OCI-LY3 (cell line): Measurements from ENCODE around the gene NAV1.
"Not testable (repeated sequence)": the region's sequence is repeated elsewhere in the genome, so short reads cannot be mapped to it uniquely, and the experiment has no call there.

Experiments used
- H2AFZ ChIP-seq: fragments of 200-600, 300-600 bp; shearing (Covaris generic); 2 replicates; pipeline ENCODE4 v1.6.0; 2014; ENCODE audit warnings: antibody characterized with exemption, low read depth, low read length
- H3K27ac ChIP-seq: fragments of 200-600, 300-600 bp; sonication (generic); 2 replicates; pipeline ENCODE4 v1.5.1; 2014; ENCODE audit warnings: mild to moderate bottlenecking, low read length, moderate library complexity, mixed read lengths
- H3K27me3 ChIP-seq: fragments of 200-600, 300-600 bp; sonication (generic); 2 replicates; pipeline ENCODE4 v1.6.1; 2014; ENCODE audit warnings: low read depth, low read length, mixed read lengths
- H3K36me3 ChIP-seq: fragments of 200-600, 300-600 bp; sonication (generic); replicated peaks from 2 replicates; pipeline ENCODE3; 2014; ENCODE audit warnings: low read depth, low read length, mixed read lengths
- H3K4me1 ChIP-seq: fragments of 300-600, 200-600 bp; sonication (generic); 2 replicates; pipeline ENCODE4 v1.6.1; 2014; ENCODE audit warnings: low read length, mixed read lengths
- H3K4me2 ChIP-seq: fragments of 200-600, 300-600 bp; sonication (generic); 2 replicates; pipeline ENCODE4 v1.6.1; 2014; ENCODE audit warnings: low read length, mixed read lengths
- H3K4me3 ChIP-seq: fragments of 300-600, 200-600 bp; sonication (generic); 2 replicates; pipeline ENCODE4 v1.5.1; 2014; ENCODE audit warnings: antibody characterized with exemption, mild to moderate bottlenecking, low read length, moderate library complexity
- H3K79me2 ChIP-seq: fragments of 300-600, 200-600 bp; shearing (Covaris generic); 2 replicates; pipeline ENCODE4 v1.6.1; 2014; ENCODE audit warnings: mild to moderate bottlenecking, low read length, mixed read lengths
- H3K9ac ChIP-seq: fragments of 300-600, 200-600 bp; shearing (Covaris generic); 2 replicates; pipeline ENCODE4 v1.6.0; 2014; ENCODE audit warnings: mild to moderate bottlenecking, low read length, moderate library complexity
- H3K9me3 ChIP-seq: fragments of 200-600, 300-600 bp; shearing (Covaris generic); 2 replicates; pipeline ENCODE4 v1.6.1; 2014; ENCODE audit warnings: low read length, mixed read lengths; ENCODE audit not compliant: insufficient read depth
- H4K20me1 ChIP-seq: fragments of 200-600, 300-600 bp; sonication (generic); 2 replicates; pipeline ENCODE4 v1.6.1; 2016; ENCODE audit warnings: low read length, mixed read lengths; ENCODE audit not compliant: insufficient read depth
- EZH2phosphoT487 ChIP-seq: fragments of 200-600 bp; shearing (Covaris generic); IDR thresholded peaks from 2 replicates; pipeline ENCODE4 v1.6.1; 2018; ENCODE audit warnings: antibody characterized with exemption, mixed run types, low read depth
- TF ChIP-seq, protein P1 (sequence below): fragments of 200-600, 300-600 bp; sonication (generic); IDR thresholded peaks from 2 replicates; pipeline ENCODE4 v1.5.1; 2014; ENCODE audit warnings: antibody characterized with exemption, low read length, low read depth

The NAV1 gene

DNA sequence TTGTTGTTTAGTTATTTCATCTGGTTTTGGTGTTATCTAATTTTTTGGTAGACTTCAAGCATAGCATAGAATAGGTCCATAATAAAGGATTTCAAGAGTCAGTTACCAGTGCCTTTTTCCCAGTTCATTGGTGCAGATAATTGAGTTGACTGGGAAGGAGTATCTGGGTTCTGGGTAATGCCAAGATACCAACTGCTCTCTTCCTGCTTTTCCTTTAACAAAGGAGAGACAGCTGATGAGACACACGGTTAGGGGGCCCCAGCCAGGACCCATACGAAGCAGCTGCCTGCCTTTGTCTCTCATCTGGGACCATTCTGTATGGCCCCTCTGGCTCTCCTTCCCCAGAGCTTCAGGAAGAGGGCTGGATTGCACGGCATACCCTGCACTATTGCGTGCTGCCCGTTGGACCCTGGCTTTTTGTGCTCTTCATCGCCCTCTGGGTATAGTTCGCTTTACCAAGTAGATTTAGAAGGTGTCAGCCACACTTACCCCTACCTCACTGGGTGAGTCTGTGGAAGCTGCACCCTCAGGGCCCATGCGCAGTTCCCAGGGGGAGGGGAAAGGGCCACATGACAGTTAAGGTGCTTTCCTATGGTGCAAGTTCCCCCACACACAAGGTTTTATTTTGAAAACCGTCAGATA is 7.0 kb downstream of the NAV1 start:
- Histone ChIP-seq H3K79me2 (no peaks in the 10 kb centered on the region), H3K9me3 (no peaks in the 10 kb centered on the region), H3K4me1 (peaks cover 19% of the 10 kb centered on the region), H3K4me2 (peak overlapping the region; percentile 34), H3K36me3 (no peaks in the 10 kb centered on the region), H3K9ac (no peak overlapping the region), H4K20me1 (no peaks in the 10 kb centered on the region), H2AFZ (peak overlapping the region; percentile 32; the same call in 1 of the 2 replicates), H3K27me3 (no peaks in the 10 kb centered on the region), H3K27ac (no peak overlapping the region), H3K4me3 (0 out of 2 replicates have a peak overlapping the region, but pooled peaks have one; percentile 10)
- TF ChIP-seq EZH2phosphoT487 = no peak
- TF ChIP-seq, protein P1, sequence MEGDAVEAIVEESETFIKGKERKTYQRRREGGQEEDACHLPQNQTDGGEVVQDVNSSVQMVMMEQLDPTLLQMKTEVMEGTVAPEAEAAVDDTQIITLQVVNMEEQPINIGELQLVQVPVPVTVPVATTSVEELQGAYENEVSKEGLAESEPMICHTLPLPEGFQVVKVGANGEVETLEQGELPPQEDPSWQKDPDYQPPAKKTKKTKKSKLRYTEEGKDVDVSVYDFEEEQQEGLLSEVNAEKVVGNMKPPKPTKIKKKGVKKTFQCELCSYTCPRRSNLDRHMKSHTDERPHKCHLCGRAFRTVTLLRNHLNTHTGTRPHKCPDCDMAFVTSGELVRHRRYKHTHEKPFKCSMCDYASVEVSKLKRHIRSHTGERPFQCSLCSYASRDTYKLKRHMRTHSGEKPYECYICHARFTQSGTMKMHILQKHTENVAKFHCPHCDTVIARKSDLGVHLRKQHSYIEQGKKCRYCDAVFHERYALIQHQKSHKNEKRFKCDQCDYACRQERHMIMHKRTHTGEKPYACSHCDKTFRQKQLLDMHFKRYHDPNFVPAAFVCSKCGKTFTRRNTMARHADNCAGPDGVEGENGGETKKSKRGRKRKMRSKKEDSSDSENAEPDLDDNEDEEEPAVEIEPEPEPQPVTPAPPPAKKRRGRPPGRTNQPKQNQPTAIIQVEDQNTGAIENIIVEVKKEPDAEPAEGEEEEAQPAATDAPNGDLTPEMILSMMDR = peak; percentile 33

DNA sequence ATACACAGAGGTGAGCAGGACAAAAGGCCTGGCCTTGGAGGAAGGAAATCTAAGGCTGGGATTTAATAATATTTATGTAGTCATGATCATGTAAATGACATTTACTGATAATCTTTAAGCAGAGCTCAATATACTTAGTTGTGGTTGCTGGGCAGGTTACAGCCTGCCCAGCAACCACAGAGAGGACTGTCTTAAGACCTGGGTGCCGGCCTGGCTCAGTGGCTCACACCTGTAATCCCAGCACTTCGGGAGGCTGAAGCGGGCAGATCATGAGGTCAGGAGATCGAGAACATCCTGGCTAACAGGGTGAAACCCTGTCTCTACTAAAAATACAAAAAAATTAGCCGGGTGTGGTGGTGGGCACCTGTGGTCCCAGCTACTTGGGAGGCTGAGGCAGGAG is 10.6 kb downstream of the NAV1 start:
- H3K4me1 ChIP-seq, H3K4me2 ChIP-seq, H3K36me3 ChIP-seq, H4K20me1 ChIP-seq, H3K9ac ChIP-seq, H2AFZ ChIP-seq, H3K79me2 ChIP-seq, H3K9me3 ChIP-seq, H3K27ac ChIP-seq, H3K27me3 ChIP-seq, H3K4me3 ChIP-seq: not testable (repeated sequence)

DNA sequence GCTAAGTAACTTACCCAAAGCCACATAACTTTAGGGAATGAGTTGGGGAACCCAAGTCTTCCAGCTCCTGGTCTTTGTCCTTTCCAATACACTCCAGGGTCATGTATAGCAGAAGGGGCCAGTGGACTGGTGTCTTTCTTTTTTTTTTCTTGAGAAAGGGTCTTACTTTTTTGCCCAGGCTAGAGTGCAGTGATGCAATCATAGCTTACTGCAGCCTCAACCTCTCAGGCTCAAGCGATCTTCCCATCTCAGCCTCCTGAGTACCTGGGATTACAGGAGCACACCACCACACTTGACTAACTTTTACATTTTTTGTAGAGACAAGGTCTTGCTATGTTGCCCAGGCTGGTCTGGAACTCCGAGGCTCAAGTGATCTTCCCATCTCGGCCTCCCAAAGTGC is 12.2 kb downstream of the NAV1 start:
- no peak overlapping the region for H2AFZ ChIP-seq
- H3K9me3 ChIP-seq = no peaks in the 10 kb centered on the region
- 0 out of 2 replicates have a peak, but pooled peaks cover 3% of the 10 kb centered on the region for H3K27me3 ChIP-seq
- no peaks in the 10 kb centered on the region for H3K36me3 ChIP-seq
- TF ChIP-seq EZH2phosphoT487 = no peak
- TF ChIP-seq, protein P1 = no peak
- peaks cover 4% of the 10 kb centered on the region; the same call in 1 of the 2 replicates for H3K4me1 ChIP-seq
- H3K4me3 ChIP-seq = no peak overlapping the region
- no peaks in the 10 kb centered on the region for H4K20me1 ChIP-seq
- no peak overlapping the region for H3K4me2 ChIP-seq
- H3K9ac ChIP-seq = no peak overlapping the region
- H3K27ac ChIP-seq = no peak overlapping the region
- H3K79me2 ChIP-seq = no peaks in the 10 kb centered on the region

DNA sequence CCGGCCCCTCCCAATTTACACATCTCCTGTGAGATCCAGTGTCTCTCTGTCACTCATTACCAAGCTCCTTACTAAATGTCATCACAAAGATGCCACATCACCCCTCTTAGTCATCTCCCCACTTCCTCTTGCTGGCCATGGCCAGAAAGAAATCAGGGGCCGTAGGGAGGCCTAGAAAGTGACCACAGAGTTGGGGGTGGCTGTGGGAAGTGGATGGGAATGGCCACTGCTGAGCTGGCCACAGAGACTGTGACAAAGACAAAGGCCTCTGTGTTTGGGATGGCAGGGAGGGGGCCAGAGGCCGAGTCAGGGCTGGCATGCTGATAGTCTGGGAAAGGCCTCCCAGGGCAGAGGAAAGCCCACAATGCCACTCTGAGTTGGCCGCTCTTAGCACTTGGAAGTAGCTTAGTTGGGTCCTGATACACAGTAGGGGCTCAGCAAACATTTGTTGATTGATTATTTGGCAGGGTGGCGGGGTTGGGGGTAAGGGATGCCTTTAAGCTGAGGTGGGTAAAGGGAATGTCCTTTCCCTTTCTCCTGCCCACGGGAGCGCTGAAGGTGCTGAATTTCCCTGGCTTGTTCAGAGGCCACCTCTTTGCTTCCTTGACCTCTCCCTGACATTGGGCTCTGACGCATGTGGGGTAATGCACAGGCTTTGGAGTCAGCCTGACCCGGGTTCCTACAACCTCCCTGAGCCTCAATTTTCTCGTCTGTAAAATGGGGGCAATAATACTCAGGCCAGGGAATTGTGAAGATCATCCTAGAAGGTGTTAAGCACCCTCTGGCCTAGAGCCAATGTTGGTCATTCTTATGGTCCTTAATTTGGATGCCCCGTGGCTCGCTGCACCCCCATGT is 13.2 kb downstream of the NAV1 start:
- no peak for TF ChIP-seq EZH2phosphoT487
- TF ChIP-seq, protein P1 = no peak
- Histone ChIP-seq H2AFZ (no peak overlapping the region), H3K79me2 (no peaks in the 10 kb centered on the region), H3K9me3 (no peaks in the 10 kb centered on the region), H3K4me3 (no peak overlapping the region), H3K4me1 (no peaks in the 10 kb centered on the region), H3K27me3 (peaks cover 3% of the 10 kb centered on the region; the same call in 1 of the 2 replicates), H3K27ac (no peak overlapping the region), H3K36me3 (no peaks in the 10 kb centered on the region), H3K4me2 (no peak overlapping the region), H4K20me1 (no peaks in the 10 kb centered on the region), H3K9ac (no peak overlapping the region)
